HG03025 (cell line): ENCODE data around the gene HSPA12B.

Experiments used
- ATAC-seq: cut with Tn5 transposase; IDR thresholded peaks from one replicate; pipeline ENCODE4 v1.9.1; 2021; ENCODE audit warnings: mild to moderate bottlenecking, moderate library complexity; ENCODE audit not compliant: unreplicated experiment, low FRiP score

HSPA12B gene

GRCh38 chr20:3747471-3747870 is 15.0 kb downstream of the HSPA12B start:
- ATAC-seq, result no peak

- ATAC-seq, result no peak
Observed at GRCh38 chr20:3748073-3748472, 15.6 kb downstream of the HSPA12B start.

GRCh38 chr20:3749087-3749688 is 16.7 kb downstream of the HSPA12B start:
- no peak for ATAC-seq

GRCh38 chr20:3749689-3750531 is 17.4 kb downstream of the HSPA12B start:
- ATAC-seq, result no peak

- no peak for ATAC-seq
Observed at GRCh38 chr20:3751305-3751674, 18.8 kb downstream of the HSPA12B start.

- ATAC-seq, result no peak
Observed at GRCh38 chr20:3751675-3752385, 19.3 kb downstream of the HSPA12B start.

- no peak for ATAC-seq
Observed at GRCh38 chr20:3752386-3752759, 19.9 kb downstream of the HSPA12B start.

GRCh38 chr20:3753098-3753497 is 20.6 kb downstream of the HSPA12B start:
- no peak for ATAC-seq

GRCh38 chr20:3753501-3754275 is 21.2 kb downstream of the HSPA12B start:
- no peak for ATAC-seq

- no peak for ATAC-seq
Observed at GRCh38 chr20:3754276-3754630, 21.8 kb downstream of the HSPA12B start.

- no peak for ATAC-seq
Observed at GRCh38 chr20:3755269-3755668, 22.8 kb downstream of the HSPA12B start.

GRCh38 chr20:3755814-3756480 is 23.5 kb downstream of the HSPA12B start:
- ATAC-seq, result no peak

- ATAC-seq, result no peak
Observed at GRCh38 chr20:3757268-3757667, 24.8 kb downstream of the HSPA12B start.

GRCh38 chr20:3758566-3758965 is 26.1 kb downstream of the HSPA12B start:
- ATAC-seq, result no peak

- no peak for ATAC-seq
Observed at GRCh38 chr20:3759316-3759823, 26.9 kb downstream of the HSPA12B start.

GRCh38 chr20:3759884-3760283 is 27.4 kb downstream of the HSPA12B start:
- ATAC-seq, result no peak

GRCh38 chr20:3760655-3761348 is 28.3 kb downstream of the HSPA12B start:
- no peak for ATAC-seq

GRCh38 chr20:3763671-3764601 is 31.5 kb downstream of the HSPA12B start:
- no peak for ATAC-seq
